Activated T-helper 17 cell treated with anti-CD3 and anti-CD28 coated beads, Interleukin-2, amount 50 U/mL, for 72 hours (primary cell): ENCODE data around the gene KRTAP10-3. TPM values are rescaled to one million over a fixed set of nuclear protein-coding genes. Genes with fewer than 3 reads are reported as not detected.

ENCODE experiments used
- ATAC-seq: fragments of 150-1000 bp; cut with Tn5 transposase; replicated peaks from 2 replicates; pipeline ENCODE4 v1.10.0; 2021; ENCODE audit warnings: mild to moderate bottlenecking, moderate library complexity
- H3K27ac Mint-ChIP-seq: one replicate; pipeline ENCODE4 v1.8.0; 2022; ENCODE audit warnings: mixed read lengths
- H3K27me3 Mint-ChIP-seq: one replicate; pipeline ENCODE4 v1.8.0; 2022; ENCODE audit warnings: mixed read lengths
- H3K36me3 Mint-ChIP-seq: one replicate; pipeline ENCODE4 v1.8.0; 2022; ENCODE audit warnings: low read depth, mild to moderate bottlenecking, mixed read lengths
- H3K4me1 Mint-ChIP-seq: one replicate; pipeline ENCODE4 v1.8.0; 2022; ENCODE audit warnings: mixed read lengths
- H3K4me3 Mint-ChIP-seq: one replicate; pipeline ENCODE4 v1.8.0; 2022; ENCODE audit warnings: mild to moderate bottlenecking, mixed read lengths
- H3K9me3 Mint-ChIP-seq: one replicate; pipeline ENCODE4 v1.8.0; 2022; ENCODE audit warnings: mixed read lengths
- total RNA-seq, 2 donors: library from RNA; stranded (reverse); gene quantifications; one replicate each; pipeline ENCODE4 v1.2.3, GENCODE V29; 2022

KRTAP10-3 gene
- total RNA-seq, 2 donors from 2014 or later, result not detected

DNA sequence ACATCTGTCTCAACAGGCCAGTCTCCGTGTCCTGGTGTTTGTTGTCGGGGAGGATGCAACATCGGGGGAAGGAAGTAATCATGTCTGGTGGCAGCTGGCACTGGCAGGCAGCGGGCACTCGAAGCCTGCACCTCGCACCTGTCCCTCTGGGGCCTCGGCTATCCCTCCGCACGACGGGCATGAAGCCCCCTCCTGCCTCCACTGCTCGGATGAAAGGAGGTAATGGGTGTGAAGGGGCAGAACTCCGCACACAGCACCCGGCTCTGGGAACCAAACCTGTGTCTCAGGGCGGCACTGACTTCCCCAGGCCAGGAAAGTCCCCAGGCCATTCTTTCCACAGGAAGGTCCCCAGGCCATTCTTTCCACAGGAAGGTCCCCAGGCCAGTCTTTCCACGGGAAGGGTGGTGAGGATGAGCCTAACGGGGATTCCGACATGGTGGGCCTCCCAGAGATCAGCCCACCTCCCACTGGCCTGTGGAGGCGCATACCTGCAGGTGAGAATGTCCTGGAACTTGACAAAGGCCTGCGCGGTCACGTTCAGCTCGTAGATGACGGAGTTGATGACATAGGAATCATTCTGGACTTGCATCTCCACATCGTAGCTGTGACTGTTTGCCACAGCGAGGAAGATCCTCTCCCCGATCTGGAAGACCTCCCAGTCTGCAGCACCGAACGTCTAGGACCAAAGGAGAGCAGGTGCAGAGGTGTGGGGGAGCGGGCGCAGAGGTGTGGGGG is 49.7 kb downstream of the KRTAP10-3 start:
- no peaks in the 10 kb centered on the region for H3K9me3 Mint-ChIP-seq
- H3K27ac Mint-ChIP-seq, result no peak overlapping the region
- no peak for ATAC-seq
- no peaks in the 10 kb centered on the region for H3K36me3 Mint-ChIP-seq
- H3K4me3 Mint-ChIP-seq, result no peak overlapping the region
- peaks cover 3% of the 10 kb centered on the region for H3K27me3 Mint-ChIP-seq
- H3K4me1 Mint-ChIP-seq, result no peaks in the 10 kb centered on the region

DNA sequence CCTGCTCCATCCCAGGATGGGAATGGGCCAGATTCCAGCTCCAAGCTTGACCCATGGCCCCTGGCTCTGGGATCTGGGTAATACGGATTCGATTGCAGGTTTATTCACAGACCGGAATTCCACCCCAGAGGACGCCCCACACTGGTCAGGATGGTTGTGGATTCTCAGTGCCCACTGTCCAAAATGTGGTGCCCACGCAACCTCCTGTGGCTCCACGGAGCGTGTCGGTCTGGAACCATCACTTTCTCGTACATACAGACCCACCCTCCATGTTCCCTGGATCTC is 50.2 kb downstream of the KRTAP10-3 start:
- no peak overlapping the region for H3K4me3 Mint-ChIP-seq
- ATAC-seq, result no peak
- H3K27me3 Mint-ChIP-seq, result peaks cover 3% of the 10 kb centered on the region
- H3K27ac Mint-ChIP-seq, result no peak overlapping the region
- H3K9me3 Mint-ChIP-seq, result no peaks in the 10 kb centered on the region
- no peaks in the 10 kb centered on the region for H3K36me3 Mint-ChIP-seq
- H3K4me1 Mint-ChIP-seq, result no peaks in the 10 kb centered on the region

Other genes starting within 250 kb of the KRTAP10-3 start
- 10 to 100 TPM; 13.7 to 16.4 TPM for gene CFAP410, start 219.4 kb downstream of the KRTAP10-3 start, total RNA-seq
- 10 to 100 TPM; 10.7 to 25.6 TPM for gene TRPM2, start 205.2 kb downstream of the KRTAP10-3 start, total RNA-seq
- gene LRRC3, start 103.3 kb downstream of the KRTAP10-3 start, total RNA-seq, result 1 to 10 TPM; 3.5 TPM
- gene KRTAP10-1, start 18.6 kb downstream of the KRTAP10-3 start, total RNA-seq, result not detected
- not detected for gene KRTAP10-2, start 7.3 kb downstream of the KRTAP10-3 start, total RNA-seq
- gene KRTAP10-4, start 14.9 kb upstream of the KRTAP10-3 start, total RNA-seq, result not detected
- gene KRTAP10-5, start 21.8 kb upstream of the KRTAP10-3 start, total RNA-seq, result not detected
- gene KRTAP10-6, start 33.7 kb upstream of the KRTAP10-3 start, total RNA-seq, result not detected
- gene KRTAP10-7, start 41.8 kb upstream of the KRTAP10-3 start, total RNA-seq, result not detected
- gene KRTAP10-8, start 53.3 kb upstream of the KRTAP10-3 start, total RNA-seq, result not detected
- gene KRTAP10-9, start 68.3 kb upstream of the KRTAP10-3 start, total RNA-seq, result not detected
- gene KRTAP10-10, start 78.6 kb upstream of the KRTAP10-3 start, total RNA-seq, result not detected
- not detected for gene KRTAP10-11, start 87.6 kb upstream of the KRTAP10-3 start, total RNA-seq
- gene KRTAP12-4, start 95.9 kb upstream of the KRTAP10-3 start, total RNA-seq, result not detected
- gene KRTAP12-3, start 99.1 kb upstream of the KRTAP10-3 start, total RNA-seq, result not detected
- not detected for gene KRTAP12-2, start 108.1 kb upstream of the KRTAP10-3 start, total RNA-seq
- not detected for gene KRTAP12-1, start 123.4 kb upstream of the KRTAP10-3 start, total RNA-seq
- not detected for gene KRTAP10-12, start 138.4 kb upstream of the KRTAP10-3 start, total RNA-seq
- under 1 TPM in 1 of 2 donors, not detected in 1; 0.08 TPM for gene TSPEAR, start 152.8 kb upstream of the KRTAP10-3 start, total RNA-seq
- 100 to 1,000 TPM in 1 of 2 donors, 10 to 100 TPM in 1; 88.9 to 136 TPM for gene UBE2G2, start 243.0 kb upstream of the KRTAP10-3 start, total RNA-seq